Adrenal gland (tissue), 12 donors: ENCODE measurements around the gene ZNF695. TPM values are rescaled to one million over a fixed set of nuclear protein-coding genes. Genes with fewer than 3 reads are reported as not detected.

Source experiments
- DNase-seq, 7 donors: peaks; one replicate each; pipeline ENCODE4 v3.0.0-alpha.2; 2019 to 2020
- H3K27ac ChIP-seq, 5 donors: fragments of 200-600 bp; sonication (generic) in 4 of 5; 1 replicate in 3 of 5; 2 replicates in 2 of 5; pipeline versions ENCODE4 v1.5.1 to v1.8.0; 2016 to 2020; ENCODE audit warnings: mild to moderate bottlenecking in 1 of 5
- H3K27me3 ChIP-seq: fragments of 200-600 bp; 2 replicates; pipeline ENCODE4 v1.8.0; 2021
- H3K36me3 ChIP-seq, 2 donors: fragments of 200-600 bp; replicated peaks in 1 of 2; 1 replicate in 1 of 2; 2 replicates in 1 of 2; pipeline versions ENCODE4 v1.5.1 to v1.8.0; 2018 to 2022
- H3K4me1 ChIP-seq, 2 donors: fragments of 200-600 bp; replicated peaks in 1 of 2; 1 replicate in 1 of 2; 2 replicates in 1 of 2; pipeline versions ENCODE4 v1.5.1 to v1.8.0; 2018 to 2021
- H3K4me3 ChIP-seq, 4 donors: fragments of 200-600 bp; sonication (generic) in 3 of 4; one replicate each; pipeline ENCODE4 v1.5.1; 2016 to 2018
- H3K9me3 ChIP-seq, 3 donors: fragments of 200-600 bp; sonication (generic) in 1 of 3; replicated peaks in 1 of 3; 1 replicate in 2 of 3; 2 replicates in 1 of 3; pipeline versions ENCODE4 v1.5.1 to v1.8.0; 2016 to 2021
- POLR2A ChIP-seq, 2 donors: fragments of 450-650 bp; IDR thresholded peaks; one replicate each; pipeline ENCODE4 v1.6.1; 2017; ENCODE audit warnings: antibody characterized with exemption in 2 of 2, mild to moderate bottlenecking in 2 of 2, moderate library complexity in 1 of 2
- WGBS, 4 donors: extraction: QIAGEN DNeasy Blood & Tissue Kit in 2 of 4; methylation state at CpG; one replicate each; pipeline versions ENCODE4 v1.1.5 to v1.1.7; 2013 to 2017; 5-methylcytosine and 5-hydroxymethylcytosine counted together
- intact Hi-C, 2 donors: fragments of 100-400 bp; cut with DNase I; formaldehyde crosslinking; loops; one replicate each; pipeline versions ENCODE4 v1.14.1 to v1.15.0; 2022 to 2023
- polyA plus RNA-seq, 3 donors: library from polyadenylated mRNA; stranded (reverse); fragments of 200-250 nt in 2 of 3; fragments of 350-450 nt in 1 of 3; fragmentation: Illumina TruSeq in 1 of 3; extraction: RNeasy Lipid Tissue Mini Kit (QIAGEN cat#74804) in 1 of 3; gene quantifications; one replicate each; pipeline ENCODE4 v1.2.3, GENCODE V29; 2013 to 2014
- total RNA-seq, 9 donors: library from RNA; depleted of rRNA in 4 of 9; stranded (reverse); fragments of >200 nt in 4 of 9; fragments of 120-200 nt in 1 of 9; fragmentation: NEBNext Ultra II Directional in 1 of 9; extraction: Animal tissue kit (Norgen Biotek cat#: 25700) in 1 of 9; gene quantifications; one replicate each; pipeline versions ENCODE4 v1.1.0 to v1.2.4, GENCODE V29; 2013 to 2023
- TF ChIP-seq, protein P1 (sequence below), 6 experiments: fragments of 450-650 bp in 4 of 6; fragments of 200-600 bp in 2 of 6; sonication (generic) in 1 of 6; IDR thresholded peaks; 1 replicate in 5 of 6; 2 replicates in 1 of 6; pipeline versions ENCODE4 v1.5.1 to v1.8.0; 2016 to 2021; ENCODE audit warnings: antibody characterized with exemption in 6 of 6, mild to moderate bottlenecking in 2 of 6, moderate library complexity in 1 of 6
- donor health status: healthy with polysubstance abuse.
- donor health status: Bipolar disorder and iron deficiency.
- donor health status: DM: yes; HTN: yes; CAD: no.
- donor health status: DM: no; HTN: no; CAD: no.
- donor health status: DM: no; HTN: no; CAD: no.
- donor health status: DM: yes; HTN: yes; CAD: no.

The ZNF695 gene
- total and polyA plus RNA-seq, 12 donors: 0.07 to 1.8 (median 0.25) TPM; not detected in 5

DNA sequence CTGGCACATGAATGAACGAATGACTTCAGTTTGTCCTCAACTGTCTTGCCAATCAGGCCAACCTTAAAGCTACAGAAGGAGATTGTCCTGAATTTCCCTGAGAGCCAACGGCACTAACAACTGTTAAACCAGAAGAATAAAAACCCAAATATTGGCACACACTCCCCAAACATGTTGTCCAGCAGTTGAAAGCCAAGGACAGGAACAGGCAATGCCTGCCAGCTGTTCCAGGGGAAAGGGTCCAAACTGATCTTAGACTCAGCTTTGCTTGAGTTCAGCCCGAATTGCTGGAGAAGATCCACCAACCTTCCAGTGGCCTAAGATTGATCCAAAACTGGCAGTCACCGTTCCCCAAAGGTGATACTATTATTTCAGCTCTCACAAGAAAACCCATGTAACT is 53.7 kb downstream of the ZNF695 start:
- Histone ChIP-seq H3K36me3 (no peaks in the 10 kb centered on the region), H3K27ac (no peak overlapping the region), H3K9me3 (no peaks in the 10 kb centered on the region), H3K27me3 (no peaks in the 10 kb centered on the region), H3K4me3 (no peak overlapping the region), H3K4me1 (no peaks in the 10 kb centered on the region)
- peak in 5 of 7 donors; percentile 13 to 65 (median 27) for DNase-seq
- 36 to 44% (median 41%) methylated on average over 4 of the region's 4 CpGs for WGBS, 4 donors
- TF ChIP-seq, protein P1, sequence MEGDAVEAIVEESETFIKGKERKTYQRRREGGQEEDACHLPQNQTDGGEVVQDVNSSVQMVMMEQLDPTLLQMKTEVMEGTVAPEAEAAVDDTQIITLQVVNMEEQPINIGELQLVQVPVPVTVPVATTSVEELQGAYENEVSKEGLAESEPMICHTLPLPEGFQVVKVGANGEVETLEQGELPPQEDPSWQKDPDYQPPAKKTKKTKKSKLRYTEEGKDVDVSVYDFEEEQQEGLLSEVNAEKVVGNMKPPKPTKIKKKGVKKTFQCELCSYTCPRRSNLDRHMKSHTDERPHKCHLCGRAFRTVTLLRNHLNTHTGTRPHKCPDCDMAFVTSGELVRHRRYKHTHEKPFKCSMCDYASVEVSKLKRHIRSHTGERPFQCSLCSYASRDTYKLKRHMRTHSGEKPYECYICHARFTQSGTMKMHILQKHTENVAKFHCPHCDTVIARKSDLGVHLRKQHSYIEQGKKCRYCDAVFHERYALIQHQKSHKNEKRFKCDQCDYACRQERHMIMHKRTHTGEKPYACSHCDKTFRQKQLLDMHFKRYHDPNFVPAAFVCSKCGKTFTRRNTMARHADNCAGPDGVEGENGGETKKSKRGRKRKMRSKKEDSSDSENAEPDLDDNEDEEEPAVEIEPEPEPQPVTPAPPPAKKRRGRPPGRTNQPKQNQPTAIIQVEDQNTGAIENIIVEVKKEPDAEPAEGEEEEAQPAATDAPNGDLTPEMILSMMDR (IDR thresholded peaks at IDR 0.05): no peak
- TF ChIP-seq POLR2A (IDR thresholded peaks at IDR 0.05): no peak
- intact Hi-C loops: no loop called here

- Histone ChIP-seq H3K9me3 (no peaks in the 10 kb centered on the region), H3K27ac (no peak overlapping the region), H3K36me3 (no peaks in the 10 kb centered on the region), H3K27me3 (no peaks in the 10 kb centered on the region), H3K4me3 (no peak overlapping the region), H3K4me1 (peaks cover 4% of the 10 kb centered on the region in 2 donors)
- intact Hi-C loops: no loop called here
- TF ChIP-seq, protein P1 (IDR thresholded peaks at IDR 0.05): no peak
- WGBS, 4 donors: 89 to 95% (median 93%) methylated on average over 3 to 4 of the region's 4 CpGs
- DNase-seq: no peak
Observed at GRCh38 chr1:246951413-246951812, 56.4 kb downstream of the ZNF695 start.

DNA sequence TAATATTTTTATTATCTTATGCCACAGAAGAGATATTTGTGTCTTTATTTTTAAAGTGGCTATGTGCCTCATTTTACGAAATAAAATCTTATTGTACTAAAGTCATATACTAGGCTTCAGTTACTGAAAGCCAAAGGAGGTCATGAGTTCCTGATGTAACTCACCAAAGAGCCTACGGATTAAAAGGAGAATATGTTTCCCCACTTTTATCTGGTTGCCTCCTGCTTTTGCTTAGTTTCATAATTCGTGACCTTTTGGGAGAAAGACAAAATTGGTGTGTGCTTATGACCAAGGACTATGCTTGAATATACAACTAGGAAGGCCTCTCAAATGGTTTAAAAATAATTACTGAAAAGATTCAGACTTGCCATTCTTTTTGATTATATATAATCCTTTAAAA is 57.9 kb downstream of the ZNF695 start:
- intact Hi-C loops: no loop called here
- H3K27ac ChIP-seq: no peak overlapping the region
- no peaks in the 10 kb centered on the region for H3K9me3 ChIP-seq
- H3K36me3 ChIP-seq: no peaks in the 10 kb centered on the region
- WGBS, 4 donors: 56 to 84% (median 77%) methylated on average over 3 of the region's 3 CpGs
- peaks cover 4% of the 10 kb centered on the region in 2 donors for H3K4me1 ChIP-seq
- no peaks in the 10 kb centered on the region for H3K27me3 ChIP-seq
- DNase-seq: no peak
- no peak overlapping the region for H3K4me3 ChIP-seq
- no peak for TF ChIP-seq POLR2A (IDR thresholded peaks at IDR 0.05)
- TF ChIP-seq, protein P1 (IDR thresholded peaks at IDR 0.05): no peak

GRCh38 chr1:246947255-246947654 is 60.6 kb downstream of the ZNF695 start:
- peaks cover 4% of the 10 kb centered on the region in 2 donors for H3K4me1 ChIP-seq
- intact Hi-C loops: no loop called here
- H3K36me3 ChIP-seq: no peaks in the 10 kb centered on the region
- H3K27me3 ChIP-seq: no peaks in the 10 kb centered on the region
- no peak overlapping the region for H3K4me3 ChIP-seq
- TF ChIP-seq, protein P1 (IDR thresholded peaks at IDR 0.05): no peak
- TF ChIP-seq POLR2A (IDR thresholded peaks at IDR 0.05): no peak
- WGBS, 4 donors: 49 to 59% (median 55%) methylated on average over 7 of the region's 7 CpGs
- no peaks in the 10 kb centered on the region for H3K9me3 ChIP-seq
- H3K27ac ChIP-seq: peak overlapping the region in 3 of 5 donors; percentile 46 to 64 (median 52)
- DNase-seq: peak; percentile 23 to 88 (median 71)
